IMR-90 (cell line): ENCODE results near the gene DDX59. TPM values are rescaled to one million over a fixed set of nuclear protein-coding genes. Genes with fewer than 3 reads are reported as not detected.

Experiments used
- ATAC-seq: fragments of 200-7000 bp; cut with Tn5 transposase; 2 replicates; pipeline ENCODE4 v1.9.1; 2020; ENCODE audit warnings: low read depth, mild to moderate bottlenecking, moderate library complexity
- BruUV-seq: library from RNA; stranded (reverse); fragments of 400-500 nt; replicated peaks from 2 replicates; lab custom pipeline; 2021; lab: Mats Ljungman, UMichigan
- CTCF ChIA-PET: fragments of 300-600 bp; formaldehyde crosslinking; extraction: SDS; loops from one replicate; lab custom pipeline; 2021; ENCODE audit warnings: antibody characterized with exemption; lab: Yijun Ruan, JAX
- POLR2A ChIA-PET: fragments of 300-600 bp; sonication (Branson Sonifier 250); formaldehyde crosslinking; loops from one replicate; lab custom pipeline; 2022; ENCODE audit warnings: antibody characterized with exemption; ENCODE audit not compliant: unreplicated experiment; lab: Charles Lee
- DNase-seq: peaks from one replicate; pipeline ENCODE4 v3.0.0; 2013
- H2AFZ ChIP-seq: replicated peaks from 2 replicates; pipeline ENCODE3; 2013; ENCODE audit warnings: low read length, mild to moderate bottlenecking; ENCODE audit not compliant: poor library complexity
- H2AK5ac ChIP-seq: 2 replicates; pipeline ENCODE4 v1.6.1; 2013; ENCODE audit warnings: low read depth, low read length, inconsistent platforms
- H2AK9ac ChIP-seq: replicated peaks from 2 replicates; pipeline ENCODE3; 2013; ENCODE audit warnings: mild to moderate bottlenecking, low read depth, low read length, moderate library complexity; ENCODE audit not compliant: poor library complexity
- H2BK120ac ChIP-seq: 2 replicates; pipeline ENCODE4 v1.6.1; 2013; ENCODE audit warnings: low read depth, low read length, inconsistent platforms
- H2BK15ac ChIP-seq: 3 replicates; pipeline ENCODE4 v1.6.1; 2013; ENCODE audit warnings: low read depth, low read length, inconsistent platforms
- H2BK20ac ChIP-seq: 2 replicates; pipeline ENCODE4 v1.6.1; 2013; ENCODE audit warnings: low read depth, mild to moderate bottlenecking, inconsistent platforms, low read length, moderate library complexity
- H2BK5ac ChIP-seq: 2 replicates; pipeline ENCODE4 v1.6.1; 2013; ENCODE audit warnings: mild to moderate bottlenecking, low read depth, low read length, inconsistent platforms; ENCODE audit not compliant: poor library complexity, severe bottlenecking
- H3K14ac ChIP-seq: replicated peaks from 2 replicates; pipeline ENCODE4 v1.6.1; 2013; ENCODE audit warnings: low read depth, low read length, inconsistent platforms
- H3K18ac ChIP-seq: 2 replicates; pipeline ENCODE4 v1.6.1; 2013; ENCODE audit warnings: low read depth, low read length, control low read depth
- H3K23ac ChIP-seq: 2 replicates; pipeline ENCODE4 v1.6.1; 2013; ENCODE audit warnings: low read depth, low read length, inconsistent platforms
- H3K27ac ChIP-seq: 2 replicates; pipeline ENCODE4 v1.5.1; 2013; ENCODE audit warnings: mild to moderate bottlenecking, control low read depth, low read length; ENCODE audit not compliant: insufficient read depth
- H3K27me3 ChIP-seq: 2 replicates; pipeline ENCODE4 v1.6.1; 2013; ENCODE audit warnings: low read length; ENCODE audit not compliant: control insufficient read depth, insufficient read depth
- H3K36me3 ChIP-seq: 2 replicates; pipeline ENCODE4 v1.6.1; 2013; ENCODE audit warnings: low read length, mixed read lengths; ENCODE audit not compliant: control insufficient read depth, insufficient read depth
- H3K4ac ChIP-seq: 2 replicates; pipeline ENCODE4 v1.6.1; 2013; ENCODE audit warnings: low read depth, low read length, inconsistent platforms
- H3K4me1 ChIP-seq: 2 replicates; pipeline ENCODE4 v1.6.1; 2013; ENCODE audit warnings: low read length, mixed read lengths; ENCODE audit not compliant: control insufficient read depth, insufficient read depth
- H3K4me2 ChIP-seq: 2 replicates; pipeline ENCODE4 v1.6.1; 2013; ENCODE audit warnings: low read depth, mild to moderate bottlenecking, control low read depth, low read length, moderate library complexity
- H3K4me3 ChIP-seq: 2 replicates; pipeline ENCODE4 v1.5.1; 2013; ENCODE audit warnings: low read depth, mild to moderate bottlenecking, control low read depth, low read length, moderate library complexity; ENCODE audit not compliant: insufficient read depth
- H3K56ac ChIP-seq: 2 replicates; pipeline ENCODE4 v1.6.1; 2013; ENCODE audit warnings: low read length, inconsistent platforms; ENCODE audit not compliant: insufficient read depth; ENCODE audit errors: extremely low read depth
- H3K79me1 ChIP-seq, 2 experiments: 2 replicates each; pipeline ENCODE4 v1.6.1; 2013; ENCODE audit warnings: low read length in 2 of 2, inconsistent platforms in 1 of 2, low read depth in 1 of 2
- H3K9ac ChIP-seq: 2 replicates; pipeline ENCODE4 v1.6.1; 2013; ENCODE audit warnings: low read depth, low read length, control low read depth
- H3K9me1 ChIP-seq: 2 replicates; pipeline ENCODE4 v1.6.1; 2013; ENCODE audit warnings: low read length, inconsistent platforms; ENCODE audit not compliant: insufficient read depth
- H3K9me3 ChIP-seq: 2 replicates; pipeline ENCODE4 v1.6.1; 2013; ENCODE audit warnings: low read length; ENCODE audit not compliant: control insufficient read depth, insufficient read depth
- H4K20me1 ChIP-seq: 2 replicates; pipeline ENCODE4 v1.6.1; 2013; ENCODE audit warnings: low read length, inconsistent platforms; ENCODE audit not compliant: insufficient read depth
- H4K5ac ChIP-seq: 2 replicates; pipeline ENCODE4 v1.6.1; 2013; ENCODE audit warnings: mild to moderate bottlenecking, low read depth, low read length, control low read depth
- H4K8ac ChIP-seq, 2 experiments: 2 replicates each; pipeline ENCODE4 v1.6.1; 2013; ENCODE audit warnings: low read depth in 2 of 2, low read length in 2 of 2, control low read depth in 1 of 2, inconsistent platforms in 1 of 2
- H4K91ac ChIP-seq: 2 replicates; pipeline ENCODE4 v1.6.1; 2013; ENCODE audit warnings: low read depth, low read length, inconsistent platforms; ENCODE audit not compliant: insufficient read depth
- CTCF ChIP-seq: conservative IDR thresholded peaks from 2 replicates; pipeline ENCODE4 v1.5.1; 2012; ENCODE audit warnings: mild to moderate bottlenecking, low read depth, low read length, improper control_type of control experiment
- FOS ChIP-seq: fragments of 150-350 bp; IDR thresholded peaks from 2 replicates; pipeline ENCODE4 v1.6.1; 2016; ENCODE audit warnings: low read depth, low read length
- WGBS, 2 experiments: methylation state at CpG; one replicate each; pipeline versions ENCODE4 v1.1.5 to v1.1.7; 2013; ENCODE audit warnings: missing lambda C conversion rate in 2 of 2; ENCODE audit not compliant: insufficient read length in 1 of 2; ENCODE audit errors: extremely low coverage in 2 of 2; 5-methylcytosine and 5-hydroxymethylcytosine counted together
- dilution Hi-C: fragments of 300-500 bp; cut with HindIII; formaldehyde crosslinking; loops from one replicate; pipeline ENCODE4 v1.14.3; 2018; ENCODE audit warnings: low sequenced_read_pairs; ENCODE audit not compliant: unreplicated experiment
- in situ Hi-C: fragments of 300-500 bp; cut with MboI; formaldehyde crosslinking; loops from 3 replicates; pipeline ENCODE4 v1.14.3; 2019; ENCODE audit warnings: low sequenced_read_pairs, inconsistent platforms, mixed read lengths
- intact Hi-C: fragments of 100-400 bp; cut with micrococcal nuclease; formaldehyde crosslinking; loops from 2 replicates; pipeline ENCODE4 v1.10.0; 2022
- polyA plus RNA-seq, 3 experiments: library from polyadenylated mRNA; depleted of rRNA; stranded (reverse); fragments of >200 nt; gene quantifications; 2 replicates each; pipeline ENCODE4 v1.2.3, GENCODE V29; 2012; ENCODE audit warnings: low replicate concordance in 1 of 3
- total RNA-seq: library from RNA; depleted of rRNA; stranded (reverse); fragments of >200 nt; gene quantifications from 2 replicates; pipeline ENCODE4 v1.2.3, GENCODE V29; 2012

DDX59 gene
- total and polyA plus RNA-seq, 2 of the 4 experiments (the other 2 are of a cell fraction), result 8.6 to 9.1 TPM

GRCh38 chr1:200699871-200700270 is 30.2 kb upstream of the DDX59 start:
- intact Hi-C loops, result no loop called here
- Histone ChIP-seq H2BK120ac (no peak overlapping the region), H3K27ac (no peak overlapping the region), H2BK5ac (no peak overlapping the region), H4K20me1 (no peaks in the 10 kb centered on the region), H3K9ac (no peak overlapping the region), H2BK20ac (no peak overlapping the region), H3K23ac (no peak overlapping the region), H3K4me3 (no peak overlapping the region), H2AK9ac (peak overlapping the region; percentile 73), H3K27me3 (no peaks in the 10 kb centered on the region), H3K14ac (no peak overlapping the region), H3K4me1 (no peaks in the 10 kb centered on the region), H4K5ac (no peak overlapping the region), H3K18ac (no peak overlapping the region), H4K91ac (no peak overlapping the region), H3K79me1 (no peaks in the 10 kb centered on the region), H2BK15ac (no peak overlapping the region), H3K36me3 (no peaks in the 10 kb centered on the region), H3K4ac (0 out of 2 replicates have a peak overlapping the region, but pooled peaks have one; percentile 30), H2AK5ac (no peak overlapping the region), H3K9me3 (no peaks in the 10 kb centered on the region), H3K56ac (no peak overlapping the region), H3K4me2 (no peak overlapping the region), H2AFZ (peak overlapping the region; percentile 61), H3K9me1 (no peaks in the 10 kb centered on the region; the same call in 1 of the 2 replicates), H4K8ac (no peak overlapping the region)
- dilution Hi-C loops, result no loop called here
- ChIA-PET CTCF (no interaction called here), POLR2A (no interaction called here)
- in situ Hi-C loops, result no loop called here
- no TSS peak for BruUV-seq
- DNase-seq, result peak; percentile 97
- TF ChIP-seq FOS (peak; percentile 52; the same call in 1 of the 2 replicates), CTCF (no peak)
- no CpG with 5 or more reads among the region's 1 CpG for WGBS, 2 experiments
- peak; percentile 98 for ATAC-seq
